ENCODE data around the gene IGSF22. TPM values are rescaled to one million over a fixed set of nuclear protein-coding genes. Genes with fewer than 3 reads are reported as not detected.

Gene IGSF22
- total and polyA plus RNA-seq, 8 donors, result 0.18 to 8.3 (median 0.56) TPM; not detected in 4

- TF ChIP-seq POLR2AphosphoS5 (IDR thresholded peaks at IDR 0.05) (no peak), CTCF (IDR thresholded peaks at IDR 0.05) (peak in 6 of 7 experiments; percentile 79 to 98 (median 93))
- Histone ChIP-seq H3K36me3 (no peaks in the 10 kb centered on the region), H3K4me1 (peaks cover 0 to 6% (median 5%) of the 10 kb centered on the region in 4 donors), H3K27me3 (peaks cover 0 to 12% (median 0%) of the 10 kb centered on the region in 3 donors), H3K9me3 (no peaks in the 10 kb centered on the region), H3K27ac (no peak overlapping the region), H3K4me3 (no peak overlapping the region)
- WGBS, 5 donors, result 66 to 77% (median 76%) methylated on average over 11 of the region's 11 CpGs
- peak; percentile 63 to 80 for DNase-seq
- intact Hi-C loops (cut with DNase I; ENCODE audit: low total_unique reads), result loop anchor here (10.0 kb wide), 1 partner anchor 617 kb away; no protein-coding TSS in a partner anchor
Observed at GRCh38 chr11:18731949-18732821, 6.2 kb upstream of the IGSF22 start.

GRCh38 chr11:18731441-18731840 lies 5.5 kb upstream of the IGSF22 start:
- Histone ChIP-seq H3K36me3 (no peaks in the 10 kb centered on the region), H3K27ac (no peak overlapping the region), H3K9me3 (no peaks in the 10 kb centered on the region), H3K4me3 (no peak overlapping the region), H3K27me3 (peaks cover 0 to 7% (median 0%) of the 10 kb centered on the region in 3 donors), H3K4me1 (peaks cover 0 to 6% (median 5%) of the 10 kb centered on the region in 4 donors)
- TF ChIP-seq EP300 (IDR thresholded peaks at IDR 0.05) (no peak), POLR2AphosphoS5 (IDR thresholded peaks at IDR 0.05) (no peak), CTCF (IDR thresholded peaks at IDR 0.05) (no peak), POLR2A (IDR thresholded peaks at IDR 0.05) (no peak)
- intact Hi-C loops (cut with DNase I; ENCODE audit: low total_unique reads), result loop anchor here (10.0 kb wide), 1 partner anchor 617 kb away; no protein-coding TSS in a partner anchor
- no peak for DNase-seq
- WGBS, 5 donors, result 78 to 97% (median 90%) methylated on average over 2 of the region's 2 CpGs

GRCh38 chr11:18730020-18730419 lies 4.0 kb upstream of the IGSF22 start:
- H3K9me3 ChIP-seq, result no peaks in the 10 kb centered on the region
- H3K36me3 ChIP-seq, result no peaks in the 10 kb centered on the region
- no peak for TF ChIP-seq EP300 (IDR thresholded peaks at IDR 0.05)
- no peak for TF ChIP-seq CTCF (IDR thresholded peaks at IDR 0.05)
- TF ChIP-seq POLR2A (IDR thresholded peaks at IDR 0.05), result no peak
- TF ChIP-seq POLR2AphosphoS5 (IDR thresholded peaks at IDR 0.05), result no peak
- peaks cover 0 to 6% (median 5%) of the 10 kb centered on the region in 4 donors for H3K4me1 ChIP-seq
- H3K4me3 ChIP-seq, result no peak overlapping the region
- no peak for DNase-seq
- no peaks in the 10 kb centered on the region for H3K27me3 ChIP-seq
- intact Hi-C loops (cut with DNase I; ENCODE audit: low total_unique reads), result loop anchor here (10.0 kb wide), 1 partner anchor 615 kb away; no protein-coding TSS in a partner anchor
- H3K27ac ChIP-seq, result no peak overlapping the region
- 88 to 93% (median 91%) methylated on average over 9 of the region's 9 CpGs for WGBS, 5 donors

- Histone ChIP-seq H3K27me3 (no peaks in the 10 kb centered on the region), H3K36me3 (no peaks in the 10 kb centered on the region), H3K4me3 (no peak overlapping the region), H3K27ac (no peak overlapping the region), H3K4me1 (peaks cover 0 to 6% (median 5%) of the 10 kb centered on the region in 4 donors), H3K9me3 (no peaks in the 10 kb centered on the region)
- WGBS, 5 donors, result 84 to 93% (median 87%) methylated on average over 7 to 16 of the region's 16 CpGs
- TF ChIP-seq POLR2AphosphoS5 (IDR thresholded peaks at IDR 0.05) (no peak), EP300 (IDR thresholded peaks at IDR 0.05) (no peak), POLR2A (IDR thresholded peaks at IDR 0.05) (no peak), CTCF (IDR thresholded peaks at IDR 0.05) (no peak)
- intact Hi-C loops (cut with DNase I; ENCODE audit: low total_unique reads), result no loop called here
- DNase-seq, result no peak
Observed at GRCh38 chr11:18729426-18729825, 3.4 kb upstream of the IGSF22 start.

All from stomach (tissue), 9 donors.